ENCODE data around the gene LRRN1. TPM values are rescaled to one million over a fixed set of nuclear protein-coding genes. Genes with fewer than 3 reads are reported as not detected.
"Not testable (repeated sequence)": the region's sequence is repeated elsewhere in the genome, so short reads cannot be mapped to it uniquely, and the experiment has no call there.

Gene LRRN1
- total RNA-seq, 1 experiment from 2014 or later = 1.3 TPM

GRCh38 chr3:3806856-3807255 is 7.6 kb downstream of the LRRN1 start:
- DNase-seq (ENCODE audit: low read depth) = no peak

DNA sequence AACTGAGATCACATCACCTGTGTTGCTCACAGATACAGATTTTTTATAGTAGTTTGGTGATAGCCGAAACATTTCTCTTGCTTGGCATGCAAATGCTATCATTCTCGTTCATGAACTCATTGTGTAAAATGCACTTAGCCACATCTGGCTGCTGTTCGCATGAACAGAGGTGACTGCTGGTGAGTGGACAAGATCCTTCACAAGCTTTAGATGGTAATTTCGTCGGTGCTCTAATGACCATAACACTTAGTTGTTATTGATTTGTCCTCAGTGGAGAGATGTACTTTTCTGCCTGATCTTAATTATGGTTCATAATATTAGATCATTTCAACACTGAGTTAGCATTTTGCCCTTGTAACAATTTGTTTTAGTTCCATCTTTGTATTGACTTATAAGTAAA is 13.8 kb downstream of the LRRN1 start:
- DNase-seq (ENCODE audit: low read depth) = no peak

GRCh38 chr3:3815206-3815605 is 16.0 kb downstream of the LRRN1 start:
- peak; percentile 11 for DNase-seq (ENCODE audit: low read depth)

GRCh38 chr3:3816034-3816433 is 16.8 kb downstream of the LRRN1 start:
- DNase-seq (ENCODE audit: low read depth) = no peak

DNA sequence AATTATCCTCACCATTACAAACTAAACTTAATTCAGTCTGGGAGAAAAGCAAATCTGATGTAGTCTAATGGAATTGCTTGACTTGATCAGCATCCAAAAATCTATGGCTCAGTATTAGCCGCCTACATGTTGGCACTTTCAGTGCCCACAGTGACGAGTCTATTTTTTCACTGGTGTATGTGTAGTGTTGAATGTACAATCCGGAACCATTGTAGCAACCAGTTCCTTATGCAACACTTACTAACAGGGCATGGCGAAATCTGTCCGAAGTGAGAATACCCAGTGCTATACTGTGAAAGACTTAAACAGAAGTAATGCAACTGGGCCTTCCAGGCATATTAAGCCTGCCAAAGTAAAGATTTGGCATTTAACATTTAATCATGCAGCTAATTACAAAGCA is 18.6 kb downstream of the LRRN1 start:
- DNase-seq (ENCODE audit: low read depth) = no peak

DNA sequence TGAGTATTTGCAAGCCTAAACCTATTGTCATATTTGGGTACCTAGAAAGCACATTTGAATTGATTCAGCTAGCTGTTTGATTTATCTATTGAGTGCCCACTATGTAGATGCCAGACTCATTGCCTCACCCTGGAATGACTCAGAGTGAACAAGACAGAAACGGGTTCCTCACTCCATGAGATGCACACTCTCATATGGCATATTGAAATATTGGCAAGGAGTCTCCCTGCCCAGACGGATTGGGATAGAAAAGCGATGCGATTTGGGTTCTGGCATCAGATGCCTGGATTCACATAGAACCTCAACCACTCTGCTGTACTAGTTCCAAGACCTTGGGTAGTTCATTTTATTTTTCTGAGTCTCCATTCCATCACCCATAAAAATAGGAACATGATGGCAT is 22.5 kb downstream of the LRRN1 start:
- peak; percentile 16 for DNase-seq (ENCODE audit: low read depth)

GRCh38 chr3:3825035-3825434 is 25.8 kb downstream of the LRRN1 start:
- DNase-seq (ENCODE audit: low read depth) = no peak

DNA sequence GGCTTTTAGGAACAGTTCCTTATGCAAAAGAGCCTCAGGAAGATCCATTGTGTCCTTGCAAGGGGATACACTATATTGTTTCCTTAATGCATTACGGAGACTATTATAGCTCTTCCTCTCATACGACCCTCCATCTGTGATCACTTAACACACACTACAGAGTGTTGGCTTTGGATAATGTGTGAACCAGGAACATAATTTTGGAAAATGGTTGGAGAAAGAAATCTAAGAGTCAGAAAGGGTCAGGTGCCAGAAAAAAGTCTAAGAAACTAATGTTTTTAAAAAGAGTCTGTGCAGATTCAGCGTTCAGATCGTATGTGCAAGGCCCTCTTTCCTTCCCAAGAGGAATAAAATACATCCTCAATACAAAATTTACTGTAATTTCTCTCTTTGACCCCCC is 27.3 kb downstream of the LRRN1 start:
- DNase-seq (ENCODE audit: low read depth) = no peak

- no peak for DNase-seq (ENCODE audit: low read depth)
These were observed 27.9 kb downstream of the LRRN1 start for GRCh38 chr3:3827111-3827510.

GRCh38 chr3:3828417-3828816 is 29.2 kb downstream of the LRRN1 start:
- DNase-seq (ENCODE audit: low read depth) = not testable (repeated sequence)

DNA sequence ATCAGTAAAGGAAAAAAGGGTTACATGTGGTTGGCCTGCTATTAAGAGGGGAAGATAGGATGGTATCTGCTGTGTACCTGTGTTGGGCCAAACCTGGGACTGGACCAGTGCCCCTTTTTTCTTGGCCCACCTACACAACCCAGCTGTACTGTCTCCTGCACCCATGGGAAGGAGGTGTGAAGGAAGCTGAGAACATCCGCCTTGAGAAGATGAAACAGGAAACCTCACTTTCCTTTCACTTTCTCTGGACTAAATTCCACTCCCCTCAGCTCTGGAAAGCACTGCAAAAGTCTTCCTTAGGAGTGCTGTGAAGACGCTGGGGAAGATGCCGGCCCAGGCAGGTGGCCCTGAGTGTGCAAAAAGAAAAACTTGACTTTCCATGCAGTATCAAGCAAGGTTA is 37.6 kb downstream of the LRRN1 start:
- DNase-seq (ENCODE audit: low read depth) = no peak

DNA sequence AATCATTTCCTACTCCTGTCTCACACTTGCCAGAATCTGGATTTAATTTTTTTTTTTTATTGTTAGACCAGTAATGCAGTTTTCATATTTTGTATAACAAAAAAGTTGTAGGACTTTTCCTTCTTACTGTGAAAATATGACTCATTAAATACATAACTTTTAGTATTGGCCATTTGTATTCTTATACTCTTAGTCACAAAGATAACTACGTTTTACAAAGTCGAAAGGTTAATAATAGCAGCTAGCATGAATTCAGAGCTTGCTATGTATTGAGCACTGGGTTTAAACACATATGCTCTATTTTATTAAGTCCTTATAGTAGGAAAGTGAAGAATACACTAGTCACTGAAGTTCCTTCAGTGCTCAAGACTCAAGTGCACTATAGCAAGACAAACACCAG is 43.1 kb downstream of the LRRN1 start:
- DNase-seq (ENCODE audit: low read depth) = no peak

GRCh38 chr3:3847994-3848922 is 49.0 kb downstream of the LRRN1 start:
- no peak for DNase-seq (ENCODE audit: low read depth)

GRCh38 chr3:3848923-3849275 is 49.7 kb downstream of the LRRN1 start:
- no peak for DNase-seq (ENCODE audit: low read depth)

GRCh38 chr3:3851621-3852323 is 52.5 kb downstream of the LRRN1 start:
- no peak for DNase-seq (ENCODE audit: low read depth)

DNA sequence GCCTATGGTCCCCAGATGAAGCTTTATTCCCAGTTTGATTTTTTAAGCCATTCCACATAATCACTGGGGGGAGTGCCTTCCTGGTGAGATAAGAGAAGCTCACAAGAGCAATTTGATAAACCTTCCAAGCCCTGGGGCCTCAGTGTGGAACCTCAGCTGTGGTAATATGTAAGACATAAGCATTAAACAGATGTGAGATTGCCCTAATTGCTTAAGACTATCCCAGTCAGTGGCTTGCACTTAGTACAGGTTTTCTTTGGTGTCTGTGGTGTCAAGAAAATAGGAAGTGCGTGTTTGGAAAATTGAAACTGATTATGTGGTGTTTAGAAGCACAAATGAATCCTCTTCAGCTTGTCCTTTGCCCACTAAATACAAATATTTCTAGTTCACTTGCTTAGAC is 54.3 kb downstream of the LRRN1 start:
- no peak for DNase-seq (ENCODE audit: low read depth)

DNA sequence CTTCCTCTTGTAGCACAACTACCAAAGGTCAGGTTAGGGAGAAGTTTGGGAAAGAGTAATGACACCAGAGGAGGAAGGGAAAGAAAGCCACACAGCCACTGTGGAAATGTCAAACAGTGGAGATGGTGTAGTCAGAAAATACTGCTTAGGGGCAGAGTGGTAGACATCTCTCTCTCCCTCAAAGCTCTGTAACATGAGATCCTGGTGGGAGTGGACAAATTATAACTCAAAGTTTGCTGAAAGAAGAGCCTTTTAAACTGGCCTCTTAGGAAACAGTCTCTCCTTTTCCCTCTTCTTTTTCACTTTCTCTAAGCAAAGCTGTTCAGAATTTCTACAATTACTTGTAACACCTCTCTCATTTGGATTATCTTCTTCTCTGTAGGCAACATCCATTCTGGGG is 55.8 kb downstream of the LRRN1 start:
- DNase-seq (ENCODE audit: low read depth) = no peak

GRCh38 chr3:3860235-3860634 is 61.0 kb downstream of the LRRN1 start:
- DNase-seq (ENCODE audit: low read depth) = no peak

GRCh38 chr3:3862534-3862933 is 63.3 kb downstream of the LRRN1 start:
- no peak for DNase-seq (ENCODE audit: low read depth)

DNA sequence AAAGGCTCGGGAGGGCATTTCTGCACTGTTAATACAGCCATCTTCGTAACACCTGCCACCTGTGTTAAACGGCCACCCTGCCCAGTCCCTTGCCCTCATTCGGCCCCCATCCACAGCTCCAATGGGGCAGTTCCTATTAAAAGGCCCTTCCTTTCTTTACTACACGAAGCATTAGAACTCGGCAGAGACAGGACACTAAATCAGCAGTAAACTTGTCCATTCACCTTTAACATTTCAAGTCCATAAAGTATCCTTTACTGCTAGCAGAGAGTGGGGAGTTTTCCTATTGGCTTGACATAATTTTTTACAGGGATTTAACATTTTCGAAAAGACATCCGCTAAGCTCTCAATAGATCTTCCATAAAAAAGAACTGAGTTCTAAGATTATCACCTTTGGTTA is 76.3 kb downstream of the LRRN1 start:
- DNase-seq (ENCODE audit: low read depth) = no peak

DNA sequence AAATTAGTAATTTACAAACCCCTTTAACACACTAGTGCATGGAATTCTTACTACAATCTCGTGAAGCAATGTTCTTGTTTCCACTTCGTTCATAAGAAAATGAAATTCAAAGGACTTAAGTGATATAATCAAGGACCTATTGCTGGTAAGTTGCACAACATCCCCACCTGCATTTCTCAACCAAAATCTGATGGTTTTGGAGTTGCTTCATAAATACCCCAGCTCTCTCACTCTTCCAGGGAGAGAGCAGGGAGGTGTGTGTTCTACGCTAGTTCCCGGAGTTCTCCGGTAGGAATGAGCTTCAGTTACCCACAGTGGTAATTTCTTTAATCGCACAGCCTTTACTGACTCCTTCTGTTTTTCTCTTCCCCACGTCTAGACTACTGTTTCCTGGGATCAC is 81.8 kb downstream of the LRRN1 start:
- DNase-seq (ENCODE audit: low read depth) = no peak

DNA sequence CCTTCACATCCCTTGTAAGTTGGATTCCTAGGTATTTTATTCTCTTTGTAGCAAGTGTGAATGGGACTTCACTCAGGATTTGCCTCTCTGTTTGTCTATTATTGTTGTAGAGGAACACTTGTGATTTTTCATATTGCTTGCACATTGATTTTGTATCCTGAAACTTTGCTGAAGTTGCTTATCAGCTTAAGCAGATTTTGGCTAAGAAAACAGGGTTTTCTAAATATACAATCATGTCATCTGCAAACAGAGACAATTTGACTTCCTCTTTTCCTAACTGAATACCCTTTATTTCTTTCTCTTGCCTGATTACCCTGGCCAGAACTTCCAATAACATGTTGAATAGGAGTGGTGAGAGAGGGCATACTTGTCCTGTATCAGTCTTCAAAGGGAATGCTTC is 88.1 kb downstream of the LRRN1 start:
- DNase-seq (ENCODE audit: low read depth) = not testable (repeated sequence)

- no peak for DNase-seq (ENCODE audit: low read depth)
These were observed 94.4 kb downstream of the LRRN1 start for GRCh38 chr3:3893590-3893989.
